WTC11 (cell line): ENCODE measurements around the gene GPR68. TPM values are rescaled to one million over a fixed set of nuclear protein-coding genes. Genes with fewer than 3 reads are reported as not detected.

Experiments used
- ATAC-seq: fragments of 200-7000 bp; cut with Tn5 transposase; 2 replicates; pipeline ENCODE4 v1.10.0; 2021; ENCODE audit warnings: mild to moderate bottlenecking, moderate library complexity
- CTCF ChIA-PET: fragments of 300-600 bp; sonication (Branson Sonifier 250); formaldehyde crosslinking; loops from one replicate; lab custom pipeline; 2021; ENCODE audit warnings: antibody characterized with exemption; lab: Charles Lee
- POLR2A ChIA-PET: fragments of 350-600 bp; sonication (Branson Sonifier 250); formaldehyde crosslinking; loops from one replicate; lab custom pipeline; 2021; ENCODE audit warnings: antibody characterized with exemption; lab: Charles Lee
- DNase-seq: peaks from one replicate; pipeline ENCODE4 v3.0.0; 2021; ENCODE audit warnings: low spot score
- H3K27ac Mint-ChIP-seq: 2 replicates; pipeline ENCODE4 v1.8.0; 2021; ENCODE audit warnings: mixed read lengths
- H3K27me3 Mint-ChIP-seq: 2 replicates; pipeline ENCODE4 v1.8.0; 2021; ENCODE audit warnings: low read depth, mild to moderate bottlenecking, moderate library complexity, mixed read lengths
- H3K36me3 Mint-ChIP-seq: 2 replicates; pipeline ENCODE4 v1.8.0; 2021; ENCODE audit warnings: mixed read lengths
- H3K4me1 Mint-ChIP-seq: 2 replicates; pipeline ENCODE4 v1.8.0; 2022; ENCODE audit warnings: mixed read lengths
- H3K4me3 Mint-ChIP-seq: 2 replicates; pipeline ENCODE4 v1.8.0; 2021; ENCODE audit warnings: mild to moderate bottlenecking, moderate library complexity, mixed read lengths
- H3K9me3 Mint-ChIP-seq: 2 replicates; pipeline ENCODE4 v1.8.0; 2021; ENCODE audit warnings: mixed read lengths
- AR ChIP-seq: fragments of 250-450 bp; sonication (Bioruptor Pico); IDR thresholded peaks from 2 replicates; pipeline ENCODE4 v1.9.0; 2021; ENCODE audit warnings: mild to moderate bottlenecking
- ATF3 ChIP-seq: sonication (generic); formaldehyde crosslinking; conservative IDR thresholded peaks from 2 replicates; pipeline ENCODE4 v1.8.1; 2022; ENCODE audit warnings: mild to moderate bottlenecking, missing genetic modification reagents
- CDX4 ChIP-seq: fragments of 250-450 bp; sonication (Bioruptor Pico); IDR thresholded peaks from 2 replicates; pipeline ENCODE4 v1.9.0; 2021; ENCODE audit warnings: moderate library complexity, mild to moderate bottlenecking, inconsistent platforms, borderline replicate concordance
- E2F5 ChIP-seq: sonication (generic); formaldehyde crosslinking; IDR thresholded peaks from 2 replicates; pipeline ENCODE4 v1.8.1; 2022; ENCODE audit warnings: mild to moderate bottlenecking, moderate library complexity, missing genetic modification reagents
- ELF4 ChIP-seq: sonication (generic); formaldehyde crosslinking; IDR thresholded peaks from 2 replicates; pipeline ENCODE4 v1.8.1; 2022; ENCODE audit warnings: low read depth, mild to moderate bottlenecking, moderate library complexity, missing genetic modification reagents
- EMX1 ChIP-seq: fragments of 250-450 bp; sonication (Bioruptor Pico); IDR thresholded peaks from 2 replicates; pipeline ENCODE4 v1.8.0; 2021; ENCODE audit warnings: mild to moderate bottlenecking
- FOXP1 ChIP-seq: sonication (generic); formaldehyde crosslinking; IDR thresholded peaks from 2 replicates; pipeline ENCODE4 v1.8.0; 2022; ENCODE audit warnings: missing genetic modification reagents, mild to moderate bottlenecking, moderate library complexity, borderline replicate concordance
- HMGXB4 ChIP-seq: sonication (generic); formaldehyde crosslinking; IDR thresholded peaks from 2 replicates; pipeline ENCODE4 v1.8.1; 2023; ENCODE audit warnings: mild to moderate bottlenecking, moderate library complexity, missing genetic modification reagents
- NFATC4 ChIP-seq: fragments of 250-450 bp; sonication (Bioruptor Pico); IDR thresholded peaks from 2 replicates; pipeline ENCODE4 v1.9.0; 2021; ENCODE audit warnings: mild to moderate bottlenecking
- NR3C1 ChIP-seq: sonication (generic); formaldehyde crosslinking; conservative IDR thresholded peaks from 2 replicates; pipeline ENCODE4 v1.8.1; 2023; ENCODE audit warnings: low read depth, mild to moderate bottlenecking, missing genetic modification reagents
- PRDM15 ChIP-seq: sonication (generic); formaldehyde crosslinking; IDR thresholded peaks from 2 replicates; pipeline ENCODE4 v1.8.0; 2022; ENCODE audit warnings: missing genetic modification reagents
- STAT6 ChIP-seq: sonication (generic); formaldehyde crosslinking; conservative IDR thresholded peaks from 2 replicates; pipeline ENCODE4 v1.8.1; 2023; ENCODE audit warnings: mild to moderate bottlenecking, low read depth, missing genetic modification reagents, moderate library complexity
- TEAD4 ChIP-seq: sonication (generic); formaldehyde crosslinking; IDR thresholded peaks from 2 replicates; pipeline ENCODE4 v1.8.0; 2022; ENCODE audit warnings: mild to moderate bottlenecking, missing genetic modification reagents
- USF1 ChIP-seq: sonication (generic); formaldehyde crosslinking; IDR thresholded peaks from 2 replicates; pipeline ENCODE4 v1.8.0; 2022; ENCODE audit warnings: mild to moderate bottlenecking, missing genetic modification reagents
- ZBTB21 ChIP-seq: sonication (generic); formaldehyde crosslinking; IDR thresholded peaks from 2 replicates; pipeline ENCODE4 v1.8.1; 2023; ENCODE audit warnings: mild to moderate bottlenecking, missing genetic modification reagents, borderline replicate concordance
- ZNF121 ChIP-seq: sonication (generic); formaldehyde crosslinking; IDR thresholded peaks from 2 replicates; pipeline ENCODE4 v1.8.0; 2023; ENCODE audit warnings: missing genetic modification reagents
- total RNA-seq: library from RNA; stranded (reverse); gene quantifications from 3 replicates; pipeline ENCODE4 v1.2.3, GENCODE V29; 2021

GPR68 gene
- total RNA-seq, 1 experiment from 2014 or later, result 0.28 TPM

GRCh38 chr14:91281346-91281745, 36.8 kb upstream of the GPR68 start:
- DNase-seq (no peak), ATAC-seq (no peak)
- H3K4me1 Mint-ChIP-seq, result no peaks in the 10 kb centered on the region
- H3K4me3 Mint-ChIP-seq, result no peak overlapping the region
- TF ChIP-seq E2F5 (CRISPR knock-in tag), result no peak
- no peak for TF ChIP-seq CDX4 (CRISPR knock-in tag)
- no peak for TF ChIP-seq AR (CRISPR knock-in tag)
- TF ChIP-seq NR3C1 (CRISPR knock-in tag), result no peak
- no peak for TF ChIP-seq NFATC4 (CRISPR knock-in tag)
- no peak for TF ChIP-seq PRDM15 (CRISPR knock-in tag)
- no peak for TF ChIP-seq ELF4 (CRISPR knock-in tag)
- TF ChIP-seq ZNF121 (CRISPR knock-in tag), result no peak
- TF ChIP-seq HMGXB4 (CRISPR knock-in tag), result no peak
- CTCF ChIA-PET, result no interaction called here
- H3K9me3 Mint-ChIP-seq, result no peaks in the 10 kb centered on the region
- no peaks in the 10 kb centered on the region for H3K27me3 Mint-ChIP-seq
- POLR2A ChIA-PET, result no interaction called here
- H3K27ac Mint-ChIP-seq, result no peak overlapping the region
- peaks cover 62% of the 10 kb centered on the region for H3K36me3 Mint-ChIP-seq

GRCh38 chr14:91280129-91280528, 35.6 kb upstream of the GPR68 start:
- Mint-ChIP-seq H3K4me3 (no peak overlapping the region), H3K36me3 (peaks cover 58% of the 10 kb centered on the region), H3K27ac (no peak overlapping the region), H3K9me3 (no peaks in the 10 kb centered on the region), H3K27me3 (no peaks in the 10 kb centered on the region), H3K4me1 (no peaks in the 10 kb centered on the region)
- TF ChIP-seq TEAD4 (CRISPR knock-in tag) (no peak), STAT6 (CRISPR knock-in tag) (no peak), FOXP1 (CRISPR knock-in tag) (no peak), ZBTB21 (CRISPR knock-in tag) (no peak), EMX1 (CRISPR knock-in tag) (no peak), ATF3 (CRISPR knock-in tag) (no peak), USF1 (CRISPR knock-in tag) (no peak)
- ATAC-seq, result no peak
- CTCF ChIA-PET, result no interaction called here
- POLR2A ChIA-PET, result no interaction called here
- no peak for DNase-seq
